HG02938 (cell line): Measurements from ENCODE around the gene PAM.
"Not testable (repeated sequence)": the region's sequence is repeated elsewhere in the genome, so short reads cannot be mapped to it uniquely, and the experiment has no call there.

Experiments
- ATAC-seq: cut with Tn5 transposase; IDR thresholded peaks from one replicate; pipeline ENCODE4 v1.9.1; 2021; ENCODE audit warnings: mild to moderate bottlenecking, moderate library complexity; ENCODE audit not compliant: unreplicated experiment

PAM gene

DNA sequence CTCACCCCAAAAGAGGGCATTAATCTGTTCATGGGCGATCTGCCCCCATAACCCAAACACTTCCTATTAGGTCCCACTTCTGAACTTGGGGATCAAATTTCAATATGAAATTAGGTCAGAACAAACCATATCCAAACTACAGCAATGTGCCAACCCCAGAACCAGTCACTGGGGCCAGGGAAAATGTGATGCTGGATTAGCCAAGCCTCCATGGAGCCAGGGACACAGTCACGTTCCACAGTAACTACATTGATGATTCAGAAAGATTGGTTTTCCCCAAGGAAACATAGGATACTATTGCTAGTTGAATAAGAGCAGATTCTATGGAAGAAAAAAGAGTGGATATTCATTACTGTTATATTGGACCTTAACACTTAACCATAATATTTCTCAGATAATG is 280.6 kb downstream of the PAM start:
- no peak for ATAC-seq

DNA sequence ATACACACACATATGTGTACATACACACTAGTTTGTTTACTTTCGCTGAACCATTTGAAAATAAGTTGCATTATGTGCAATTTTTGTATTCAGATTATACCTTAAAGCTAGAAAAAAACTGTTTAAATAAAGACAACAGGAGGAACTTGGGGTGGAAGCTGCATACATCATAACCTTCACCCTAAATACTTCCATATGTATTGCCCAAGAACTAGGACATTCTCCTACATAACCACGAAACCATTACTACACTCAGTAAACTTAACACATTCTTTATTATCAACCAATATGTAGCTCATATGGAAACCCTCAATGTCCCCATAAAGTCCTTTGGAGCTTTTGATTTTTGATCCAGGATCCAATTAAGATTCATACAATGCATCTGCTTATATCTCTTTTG is 281.5 kb downstream of the PAM start:
- no peak for ATAC-seq

GRCh38 chr5:103037673-103038455 is 282.8 kb downstream of the PAM start:
- no peak for ATAC-seq

GRCh38 chr5:103041071-103041676 is 286.1 kb downstream of the PAM start:
- no peak for ATAC-seq

DNA sequence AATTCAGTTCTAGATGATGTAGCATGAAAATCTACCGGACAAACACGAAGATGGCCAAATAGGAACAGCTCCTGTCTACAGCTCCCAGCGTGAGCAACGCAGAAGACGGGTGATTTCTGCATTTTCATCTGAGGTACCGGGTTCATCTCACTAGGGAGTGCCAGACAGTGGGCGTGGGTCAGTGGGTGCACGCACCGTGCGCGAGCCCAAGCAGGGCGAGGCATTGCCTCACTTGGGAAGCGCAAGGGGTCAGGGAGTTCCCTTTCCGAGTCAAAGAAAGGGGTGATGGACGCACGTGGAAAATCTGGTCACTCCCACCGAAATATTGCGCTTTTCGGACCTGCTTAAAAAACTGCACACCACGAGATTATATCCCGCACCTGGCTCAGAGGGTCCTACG is 291.6 kb downstream of the PAM start:
- ATAC-seq, result not testable (repeated sequence)

DNA sequence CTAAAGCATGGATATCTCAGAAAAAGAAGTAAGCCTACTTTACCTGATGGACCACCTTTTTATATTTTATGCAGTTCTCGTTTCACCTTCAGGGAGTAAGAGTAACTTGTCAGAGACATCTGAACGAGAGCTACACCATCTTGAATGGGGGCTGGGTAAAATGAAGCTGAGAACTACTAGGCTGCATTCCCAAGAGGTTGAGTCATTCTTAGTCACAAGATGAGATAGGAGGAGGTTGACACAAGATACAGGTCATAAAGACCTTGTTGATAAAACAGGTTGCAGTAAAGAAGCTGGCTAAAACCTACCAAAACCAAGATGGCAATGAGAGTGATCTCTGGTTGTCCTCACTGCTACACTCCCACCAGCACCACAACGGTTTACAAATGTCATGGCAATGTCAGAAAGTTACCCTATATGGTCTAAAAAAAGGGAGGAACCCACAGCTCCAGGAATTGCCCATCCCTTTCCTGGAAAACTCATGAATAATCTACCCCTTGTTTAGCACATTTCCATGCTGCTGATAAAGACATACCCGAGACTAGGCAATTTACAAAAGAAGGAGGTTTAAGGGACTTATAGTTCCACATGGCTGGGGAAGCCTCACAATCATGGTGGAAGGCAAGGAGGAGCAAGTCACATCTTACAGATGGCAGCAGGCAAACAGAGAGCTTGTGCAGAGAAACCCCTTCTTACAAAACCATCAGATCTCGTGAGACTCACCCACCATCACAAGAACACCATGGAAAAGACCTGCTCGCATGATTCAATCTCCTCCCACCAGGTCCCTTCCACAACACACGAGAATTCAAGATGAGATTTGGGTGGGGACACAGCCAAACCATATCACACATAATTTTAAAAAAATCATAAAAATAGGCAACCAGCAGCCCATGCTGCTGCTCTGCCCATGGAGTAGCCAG is 302.4 kb downstream of the PAM start:
- no peak for ATAC-seq

- ATAC-seq, result no peak
Measured at GRCh38 chr5:103059525-103059924, 304.4 kb downstream of the PAM start.

DNA sequence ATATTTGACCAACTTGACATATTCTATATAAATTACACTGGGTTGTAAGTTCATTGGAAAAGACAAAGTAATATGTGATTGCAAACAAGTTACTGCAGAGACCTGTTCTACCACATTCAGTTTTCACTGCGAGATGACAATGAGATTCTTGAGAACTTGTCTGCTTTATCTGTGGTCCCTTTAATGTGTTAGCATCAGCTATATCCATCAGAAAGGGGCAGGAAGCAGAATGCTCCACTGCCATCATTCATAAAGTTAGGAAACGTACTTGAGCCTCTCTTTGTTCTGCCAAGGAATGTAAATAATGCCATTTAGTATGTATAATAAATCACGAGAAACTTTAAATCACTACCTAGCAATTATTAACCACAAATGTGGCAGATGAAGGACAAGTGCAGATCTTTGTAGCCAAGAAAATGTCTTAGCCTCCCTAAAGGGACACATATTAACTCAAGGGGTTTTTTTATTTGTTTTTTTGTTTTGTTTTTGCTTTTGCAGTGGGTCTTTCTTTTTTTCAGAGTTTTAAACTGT is 305.4 kb downstream of the PAM start:
- ATAC-seq, result no peak

DNA sequence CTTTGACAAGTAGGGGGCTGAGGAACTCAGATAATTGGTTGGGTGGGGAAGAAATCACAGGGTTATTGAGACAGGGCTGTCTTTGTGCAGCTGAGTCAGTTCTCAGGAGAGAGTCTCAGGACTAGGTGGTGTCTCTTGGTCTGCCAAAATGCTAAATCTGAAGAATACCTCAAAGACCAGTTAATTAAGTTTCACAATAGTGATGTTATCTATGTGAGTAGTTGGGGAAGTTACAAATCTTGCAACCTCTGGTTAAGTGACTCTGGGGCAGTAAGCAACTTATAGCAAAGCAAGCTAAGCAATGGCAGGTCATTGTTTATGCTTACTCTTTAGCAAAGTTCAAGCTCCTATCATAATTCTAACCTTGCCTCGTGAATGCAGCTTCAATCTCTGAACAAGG is 311.2 kb downstream of the PAM start:
- no peak for ATAC-seq

DNA sequence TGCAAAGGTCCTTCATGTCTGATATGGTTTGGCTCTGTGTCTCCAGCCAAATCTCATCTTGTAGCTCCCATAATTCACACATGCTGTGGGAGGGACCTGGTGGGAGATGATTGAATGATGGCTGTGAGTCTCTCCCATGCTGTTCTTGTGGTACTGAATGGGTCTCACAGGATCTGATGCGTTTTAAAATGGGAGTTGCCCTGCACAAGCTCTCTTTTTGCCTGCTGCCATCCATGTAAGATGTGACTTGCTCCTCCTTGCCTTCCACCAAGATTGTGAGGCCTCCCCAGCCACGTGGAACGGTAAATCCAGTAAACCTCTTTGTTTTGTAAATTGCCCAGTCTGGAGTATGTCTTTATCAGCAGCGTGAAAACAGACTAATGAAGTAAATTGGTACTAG is 318.4 kb downstream of the PAM start:
- not testable (repeated sequence) for ATAC-seq

DNA sequence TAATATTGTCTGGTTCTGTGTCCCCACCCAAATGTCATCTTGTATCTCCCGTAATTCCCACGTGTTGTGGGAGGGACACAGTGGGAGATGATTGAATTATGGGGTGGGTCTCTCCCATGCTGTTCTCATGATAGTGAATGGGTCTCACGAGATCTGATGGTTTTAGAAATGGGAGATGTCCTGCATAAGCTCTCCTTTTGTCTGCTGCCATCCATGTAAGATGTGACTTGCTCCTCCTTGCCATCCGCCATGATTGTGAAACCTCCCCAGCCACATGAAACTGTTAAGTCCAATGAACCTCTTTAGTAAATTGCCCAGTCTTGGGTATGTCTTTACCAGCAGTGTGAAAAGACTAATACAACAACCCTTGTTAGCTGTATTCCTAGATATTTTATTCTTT is 320.3 kb downstream of the PAM start:
- ATAC-seq, result no peak
